Measurements from ENCODE around the gene OSMR.

Gene OSMR

GRCh38 chr5:38926121-38926520 is 80.3 kb downstream of the OSMR start:
- no peak for DNase-seq (ENCODE audit: low spot score)

GRCh38 chr5:38927470-38927869 is 81.7 kb downstream of the OSMR start:
- no peak for DNase-seq (ENCODE audit: low spot score)

GRCh38 chr5:38929838-38930237 is 84.0 kb downstream of the OSMR start:
- no peak for DNase-seq (ENCODE audit: low spot score)

- no peak for DNase-seq (ENCODE audit: low spot score)
Measured at GRCh38 chr5:38931731-38932130, 85.9 kb downstream of the OSMR start.

GRCh38 chr5:38932854-38933408 is 87.1 kb downstream of the OSMR start:
- no peak for DNase-seq (ENCODE audit: low spot score)

- no peak for DNase-seq (ENCODE audit: low spot score)
Measured at GRCh38 chr5:38935437-38935836, 89.6 kb downstream of the OSMR start.

GRCh38 chr5:38936269-38936668 is 90.5 kb downstream of the OSMR start:
- no peak for DNase-seq (ENCODE audit: low spot score)

GRCh38 chr5:38938424-38938823 is 92.6 kb downstream of the OSMR start:
- DNase-seq (ENCODE audit: low spot score), result no peak

- no peak for DNase-seq (ENCODE audit: low spot score)
Measured at GRCh38 chr5:38938973-38939372, 93.2 kb downstream of the OSMR start.

GRCh38 chr5:38940230-38940858 is 94.5 kb downstream of the OSMR start:
- no peak for DNase-seq (ENCODE audit: low spot score)

- no peak for DNase-seq (ENCODE audit: low spot score)
Measured at GRCh38 chr5:38941912-38942311, 96.1 kb downstream of the OSMR start.

- no peak for DNase-seq (ENCODE audit: low spot score)
Measured at GRCh38 chr5:38944282-38944681, 98.5 kb downstream of the OSMR start.

- no peak for DNase-seq (ENCODE audit: low spot score)
Measured at GRCh38 chr5:38948501-38948900, 102.7 kb downstream of the OSMR start.

- no peak for DNase-seq (ENCODE audit: low spot score)
Measured at GRCh38 chr5:38953426-38954012, 107.7 kb downstream of the OSMR start.

- no peak for DNase-seq (ENCODE audit: low spot score)
Measured at GRCh38 chr5:38961691-38962090, 115.9 kb downstream of the OSMR start.

- no peak for DNase-seq (ENCODE audit: low spot score)
Measured at GRCh38 chr5:38968665-38969064, 122.9 kb downstream of the OSMR start.

GRCh38 chr5:38978036-38978435 is 132.2 kb downstream of the OSMR start:
- no peak for DNase-seq (ENCODE audit: low spot score)

- DNase-seq (ENCODE audit: low spot score), result no peak
Measured at GRCh38 chr5:38979535-38979934, 133.7 kb downstream of the OSMR start.

Measured in LoVo (cell line).